Esophagus squamous epithelium (tissue), 4 donors: ENCODE measurements around the gene HACD2.

ENCODE experiments used
- CTCF ChIP-seq, 6 experiments: fragments of 450-650 bp in 4 of 6; fragments of 200-600 bp in 2 of 6; sonication (generic) in 2 of 6; IDR thresholded peaks; one replicate each; pipeline ENCODE4 v1.5.1; 2016 to 2019; ENCODE audit warnings: antibody characterized with exemption in 6 of 6, mild to moderate bottlenecking in 4 of 6, moderate library complexity in 4 of 6
- POLR2A ChIP-seq, 4 donors: fragments of 450-650 bp; IDR thresholded peaks; one replicate each; pipeline ENCODE4 v1.6.1; 2017; ENCODE audit warnings: antibody characterized with exemption in 4 of 4, mild to moderate bottlenecking in 4 of 4, moderate library complexity in 3 of 4

- TF ChIP-seq CTCF (IDR thresholded peaks at IDR 0.05) (no peak), POLR2A (IDR thresholded peaks at IDR 0.05) (no peak)
Observed at GRCh38 chr3:123628996-123629746, 44.3 kb upstream of the HACD2 start.
